Fibroblast of mammary gland (primary cell): Measurements from ENCODE around the gene RPL22L1.

Source experiments
- DNase-seq: peaks from one replicate; pipeline ENCODE4 v3.0.0-alpha.2; 2010; ENCODE audit warnings: low read depth
- H3K4me3 ChIP-seq: 2 replicates; pipeline ENCODE4 v1.5.1; 2011; ENCODE audit warnings: low read depth, mild to moderate bottlenecking, low read length, moderate library complexity; ENCODE audit not compliant: control insufficient read depth
- TF ChIP-seq, protein P1 (sequence below): conservative IDR thresholded peaks from 2 replicates; pipeline ENCODE4 v1.5.1; 2011; ENCODE audit warnings: low read depth, low read length, inconsistent platforms; ENCODE audit not compliant: control insufficient read depth, insufficient read depth

Gene RPL22L1

DNA sequence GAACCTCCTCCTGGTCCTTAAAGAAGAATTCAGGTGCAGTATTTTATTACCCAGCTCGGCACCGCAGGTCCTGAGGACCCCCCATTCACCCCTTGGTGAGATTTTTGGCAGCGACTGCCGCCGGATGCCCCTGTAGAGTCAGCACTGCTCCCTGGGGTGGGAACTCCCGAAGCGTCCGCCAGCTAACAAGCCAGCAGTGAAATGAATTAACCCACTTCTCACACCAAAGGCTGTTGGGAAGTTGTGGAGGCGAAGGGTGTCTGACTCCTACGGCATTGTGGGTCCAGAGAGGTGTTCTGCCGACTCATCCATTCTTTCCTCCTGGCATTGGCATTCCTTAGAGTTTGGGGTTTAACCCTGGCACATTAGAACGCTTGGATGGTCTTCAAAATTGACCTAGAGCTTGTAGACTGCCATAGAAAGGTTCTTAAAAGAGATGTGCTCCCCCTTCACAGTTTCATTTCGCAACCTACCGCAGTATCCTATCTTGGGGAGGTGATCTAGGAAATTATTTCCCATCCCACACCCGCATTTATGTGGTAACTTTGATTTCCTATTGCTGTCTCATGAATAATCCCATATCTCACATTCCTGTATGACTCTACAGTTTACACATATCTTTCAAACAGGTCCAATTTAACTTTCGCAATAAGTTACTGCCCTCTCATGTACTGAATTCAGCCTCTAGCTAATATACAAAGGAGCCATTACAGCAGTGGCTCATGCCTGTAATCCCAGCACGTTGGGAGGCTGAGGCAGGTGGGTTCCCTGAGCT, 39.3 kb upstream of the RPL22L1 start:
- peak; percentile 93 for DNase-seq
- H3K4me3 ChIP-seq: no peak overlapping the region
- TF ChIP-seq, protein P1, sequence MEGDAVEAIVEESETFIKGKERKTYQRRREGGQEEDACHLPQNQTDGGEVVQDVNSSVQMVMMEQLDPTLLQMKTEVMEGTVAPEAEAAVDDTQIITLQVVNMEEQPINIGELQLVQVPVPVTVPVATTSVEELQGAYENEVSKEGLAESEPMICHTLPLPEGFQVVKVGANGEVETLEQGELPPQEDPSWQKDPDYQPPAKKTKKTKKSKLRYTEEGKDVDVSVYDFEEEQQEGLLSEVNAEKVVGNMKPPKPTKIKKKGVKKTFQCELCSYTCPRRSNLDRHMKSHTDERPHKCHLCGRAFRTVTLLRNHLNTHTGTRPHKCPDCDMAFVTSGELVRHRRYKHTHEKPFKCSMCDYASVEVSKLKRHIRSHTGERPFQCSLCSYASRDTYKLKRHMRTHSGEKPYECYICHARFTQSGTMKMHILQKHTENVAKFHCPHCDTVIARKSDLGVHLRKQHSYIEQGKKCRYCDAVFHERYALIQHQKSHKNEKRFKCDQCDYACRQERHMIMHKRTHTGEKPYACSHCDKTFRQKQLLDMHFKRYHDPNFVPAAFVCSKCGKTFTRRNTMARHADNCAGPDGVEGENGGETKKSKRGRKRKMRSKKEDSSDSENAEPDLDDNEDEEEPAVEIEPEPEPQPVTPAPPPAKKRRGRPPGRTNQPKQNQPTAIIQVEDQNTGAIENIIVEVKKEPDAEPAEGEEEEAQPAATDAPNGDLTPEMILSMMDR: no peak

DNA sequence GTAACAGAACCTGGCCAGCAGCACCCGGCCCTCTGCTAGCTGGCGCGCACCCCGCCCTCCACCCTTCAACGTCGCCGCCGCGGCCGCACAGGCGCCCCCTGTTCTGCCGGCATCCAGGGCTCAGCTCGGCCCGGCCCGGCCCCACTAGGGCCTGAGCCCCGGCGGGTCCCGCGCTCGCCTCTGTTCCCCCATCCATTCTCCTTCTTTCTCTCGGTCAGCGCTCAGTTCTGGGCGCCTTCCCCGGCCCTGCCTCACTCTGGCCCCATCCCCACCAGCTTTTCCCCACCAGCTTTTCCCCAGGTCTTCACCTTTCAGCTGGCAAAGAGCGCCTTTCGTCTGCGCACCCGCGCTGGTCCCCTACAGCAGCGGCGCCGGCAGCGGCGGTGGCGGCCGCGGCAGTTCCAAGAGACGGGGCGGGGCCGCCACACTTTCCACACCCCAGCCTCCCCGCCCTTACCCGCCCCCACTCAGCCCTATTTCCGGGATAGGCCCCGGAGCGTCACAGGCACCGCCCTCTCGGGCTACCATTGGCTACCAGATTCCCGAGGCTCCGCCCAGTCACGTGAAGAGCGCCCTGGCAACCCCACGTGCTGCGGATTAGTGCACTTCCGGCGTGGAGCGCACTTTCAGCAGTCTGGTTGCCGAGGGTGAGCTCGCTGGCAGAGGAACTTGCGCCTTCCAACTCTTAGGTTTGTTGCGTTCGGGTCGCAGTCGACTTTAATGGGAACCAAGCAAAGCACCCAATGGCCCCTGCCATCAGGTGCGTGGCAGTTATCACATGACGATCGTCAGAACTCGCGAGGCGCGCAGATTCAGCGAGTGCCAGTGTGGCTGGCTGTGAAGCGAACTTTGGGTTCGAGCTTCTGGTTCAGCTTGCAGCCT, 38.5 kb upstream of the RPL22L1 start, which contains the start of gene EIF5A2:
TSS of gene EIF5A2 (minus strand) at position 403 of the 882 bp plus-strand sequence. CDS start 831 bp downstream, outside the sequence.
- peak within 1 kb of the TSS; percentile 73 for H3K4me3 ChIP-seq
- TF ChIP-seq, protein P1: no peak
- DNase-seq: peak; percentile 95

DNA sequence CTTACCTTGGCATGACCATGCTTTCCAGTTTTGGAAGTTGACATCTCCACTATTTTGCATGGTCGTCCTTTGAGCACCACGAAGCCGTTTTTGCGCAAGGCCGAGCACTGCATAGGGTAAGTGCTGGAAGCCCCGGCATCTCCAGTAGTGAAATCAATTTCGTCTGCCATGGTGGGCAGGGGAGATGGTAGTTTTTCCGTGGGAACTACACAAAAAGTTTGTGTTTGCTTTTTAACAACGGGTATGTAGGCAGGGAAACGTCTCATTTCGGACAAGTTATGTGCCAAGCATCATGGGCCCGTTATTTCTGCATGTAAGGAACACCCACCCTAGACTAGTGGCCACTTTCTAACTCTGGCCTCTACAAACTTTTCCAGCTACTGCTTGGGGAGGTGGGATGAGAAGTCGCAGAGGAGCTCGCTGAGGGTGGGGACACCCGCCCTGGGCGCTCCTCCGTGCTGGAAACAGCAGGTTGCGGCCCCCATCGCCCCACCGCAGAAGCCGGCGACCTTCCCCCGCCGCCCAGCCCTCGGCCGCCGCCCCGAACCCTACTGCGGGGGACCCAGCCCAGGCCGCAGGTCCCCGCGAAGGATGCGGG, 37.7 kb upstream of the RPL22L1 start:
- TF ChIP-seq, protein P1: no peak
- peak; percentile 8 for DNase-seq
- peak overlapping the region; percentile 73 for H3K4me3 ChIP-seq

- H3K4me3 ChIP-seq: no peak overlapping the region
- TF ChIP-seq, protein P1: no peak
- DNase-seq: no peak
Measured at GRCh38 chr3:170905862-170906261, 35.9 kb upstream of the RPL22L1 start.

- TF ChIP-seq, protein P1: no peak
- no peak overlapping the region for H3K4me3 ChIP-seq
- no peak for DNase-seq
Measured at GRCh38 chr3:170903123-170903522, 33.1 kb upstream of the RPL22L1 start.

DNA sequence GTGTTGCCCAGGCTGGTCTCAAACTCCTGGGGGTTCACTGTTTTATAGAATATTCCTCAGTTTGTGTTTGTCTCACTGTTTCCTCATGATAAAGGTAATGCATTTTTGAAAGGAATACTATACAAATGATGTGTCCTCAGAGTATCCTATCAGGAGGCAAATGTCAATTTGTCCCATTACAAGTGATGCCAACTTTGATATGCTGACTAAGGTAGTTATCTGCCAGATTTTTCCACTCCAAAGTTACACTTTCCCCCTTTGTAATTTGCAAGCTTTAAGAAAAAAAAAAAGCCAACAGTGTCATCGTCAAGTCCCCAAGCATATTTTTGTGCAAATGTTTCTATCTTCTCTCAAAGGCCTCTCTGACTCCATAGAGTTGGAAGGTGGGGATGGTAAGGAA, 29.5 kb upstream of the RPL22L1 start:
- DNase-seq: no peak
- H3K4me3 ChIP-seq: no peak overlapping the region
- TF ChIP-seq, protein P1: no peak
